ENCODE data around the gene YBX2.

The YBX2 gene

DNA sequence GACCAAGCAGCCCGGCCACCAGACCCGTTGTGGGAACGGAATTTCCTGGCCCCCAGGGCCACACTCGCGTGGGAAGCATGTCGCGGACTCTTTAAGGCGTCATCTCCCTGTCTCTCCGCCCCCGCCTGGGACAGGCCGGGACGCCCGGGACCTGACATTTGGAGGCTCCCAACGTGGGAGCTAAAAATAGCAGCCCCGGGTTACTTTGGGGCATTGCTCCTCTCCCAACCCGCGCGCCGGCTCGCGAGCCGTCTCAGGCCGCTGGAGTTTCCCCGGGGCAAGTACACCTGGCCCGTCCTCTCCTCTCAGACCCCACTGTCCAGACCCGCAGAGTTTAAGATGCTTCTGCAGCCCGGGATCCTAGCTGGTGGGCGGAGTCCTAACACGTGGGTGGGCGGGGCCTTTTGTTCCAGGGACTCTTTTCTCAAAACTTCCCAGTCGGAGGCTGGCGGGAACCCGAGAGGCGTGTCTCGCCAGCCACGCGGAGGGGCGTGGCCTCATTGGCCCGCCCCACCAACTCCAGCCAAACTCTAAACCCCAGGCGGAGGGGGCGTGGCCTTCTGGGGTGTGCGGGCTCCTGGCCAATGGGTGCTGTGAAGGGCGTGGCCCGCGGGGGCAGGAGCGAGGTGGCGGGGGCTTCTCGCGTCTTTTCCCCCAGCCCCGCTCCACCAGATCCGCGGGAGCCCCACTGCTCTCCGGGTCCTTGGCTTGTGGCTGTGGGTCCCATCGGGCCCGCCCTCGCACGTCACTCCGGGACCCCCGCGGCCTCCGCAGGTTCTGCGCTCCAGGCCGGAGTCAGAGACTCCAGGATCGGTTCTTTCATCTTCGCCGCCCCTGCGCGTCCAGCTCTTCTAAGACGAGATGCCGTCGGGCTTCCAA, 13.1 kb downstream of the YBX2 start, which contains the start of gene SLC2A4:
TSS of gene SLC2A4 (plus strand) at position 645 of the 879 bp plus-strand sequence. CDS start at position 862, 217 bp downstream.
- H3K27me3 ChIP-seq (ENCODE audit: control insufficient read depth, insufficient read depth, low read length), result peaks cover 5% of the 10 kb centered on the region
- H3K4me3 ChIP-seq (ENCODE audit: low read depth, low read length), result peak within 1 kb of the TSS; percentile 84
- peak within 1 kb of the TSS; percentile 60 for H3K9ac ChIP-seq (ENCODE audit: low read depth, low read length)
- peaks cover 28% of the 10 kb centered on the region for H3K36me3 ChIP-seq (ENCODE audit: control insufficient read depth, insufficient read depth, low read length)
- H3K4me1 ChIP-seq (ENCODE audit: control insufficient read depth, insufficient read depth, low read length), result peaks cover 6% of the 10 kb centered on the region
- H3K9me3 ChIP-seq (ENCODE audit: control insufficient read depth, insufficient read depth, low read length), result no peaks in the 10 kb centered on the region

DNA sequence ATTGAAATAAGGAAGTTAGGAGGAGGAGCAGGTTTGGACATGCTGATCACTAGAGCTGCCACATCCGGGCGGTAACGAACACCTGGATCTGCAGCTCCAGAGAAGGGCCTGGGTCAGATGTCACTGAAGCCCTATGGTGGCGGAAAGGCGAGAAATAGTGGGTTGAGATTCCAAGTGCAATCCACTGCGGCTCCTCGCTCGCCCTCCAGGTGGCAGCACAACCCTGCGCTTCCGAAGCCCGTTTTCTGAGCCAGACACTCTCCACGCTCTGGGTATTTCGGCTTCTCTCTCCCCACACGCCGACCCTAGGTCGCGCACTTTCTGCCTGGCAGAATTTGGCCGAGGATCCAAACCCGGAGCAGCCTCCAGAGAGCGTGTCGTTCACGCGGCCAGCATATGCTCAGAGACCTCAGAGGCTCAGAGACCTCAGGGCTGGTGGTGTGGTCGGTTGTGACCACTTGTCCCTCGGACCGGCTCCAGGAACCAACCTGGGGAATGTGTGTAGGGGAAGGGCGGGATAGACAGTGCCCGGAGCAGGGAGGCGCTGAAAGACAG, 13.8 kb downstream of the YBX2 start:
- Histone ChIP-seq H3K36me3 (ENCODE audit: control insufficient read depth, insufficient read depth, low read length) (peaks cover 23% of the 10 kb centered on the region), H3K9ac (ENCODE audit: low read depth, low read length) (peak overlapping the region; percentile 14), H3K4me1 (ENCODE audit: control insufficient read depth, insufficient read depth, low read length) (peaks cover 6% of the 10 kb centered on the region), H3K9me3 (ENCODE audit: control insufficient read depth, insufficient read depth, low read length) (no peaks in the 10 kb centered on the region), H3K27me3 (ENCODE audit: control insufficient read depth, insufficient read depth, low read length) (peaks cover 5% of the 10 kb centered on the region), H3K4me3 (ENCODE audit: low read depth, low read length) (peak overlapping the region; percentile 50)

DNA sequence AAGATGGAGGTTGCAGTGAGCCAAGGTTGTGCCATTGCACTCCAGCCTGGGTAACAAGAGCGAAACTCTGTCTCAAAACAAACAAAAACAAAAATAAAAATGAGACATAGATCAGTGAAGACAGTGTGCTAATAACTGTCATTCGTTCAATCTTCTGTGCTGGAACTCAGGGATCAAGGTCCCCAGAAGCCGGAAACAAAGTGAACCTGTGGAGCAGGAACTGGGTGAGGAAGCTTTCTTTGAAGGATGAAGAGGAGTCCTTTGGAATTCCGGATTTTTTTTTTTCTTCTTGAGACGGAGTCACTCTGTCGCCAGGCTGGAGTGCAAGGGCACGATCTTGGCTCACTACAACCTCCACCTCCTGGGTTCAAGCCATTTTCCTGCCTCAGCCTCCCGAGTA, 15.0 kb downstream of the YBX2 start:
- peaks cover 12% of the 10 kb centered on the region for H3K36me3 ChIP-seq (ENCODE audit: control insufficient read depth, insufficient read depth, low read length)
- H3K27me3 ChIP-seq (ENCODE audit: control insufficient read depth, insufficient read depth, low read length), result peaks cover 5% of the 10 kb centered on the region
- H3K4me3 ChIP-seq (ENCODE audit: low read depth, low read length), result no peak overlapping the region
- peaks cover 6% of the 10 kb centered on the region for H3K4me1 ChIP-seq (ENCODE audit: control insufficient read depth, insufficient read depth, low read length)
- H3K9me3 ChIP-seq (ENCODE audit: control insufficient read depth, insufficient read depth, low read length), result no peaks in the 10 kb centered on the region
- H3K9ac ChIP-seq (ENCODE audit: low read depth, low read length), result no peak overlapping the region

DNA sequence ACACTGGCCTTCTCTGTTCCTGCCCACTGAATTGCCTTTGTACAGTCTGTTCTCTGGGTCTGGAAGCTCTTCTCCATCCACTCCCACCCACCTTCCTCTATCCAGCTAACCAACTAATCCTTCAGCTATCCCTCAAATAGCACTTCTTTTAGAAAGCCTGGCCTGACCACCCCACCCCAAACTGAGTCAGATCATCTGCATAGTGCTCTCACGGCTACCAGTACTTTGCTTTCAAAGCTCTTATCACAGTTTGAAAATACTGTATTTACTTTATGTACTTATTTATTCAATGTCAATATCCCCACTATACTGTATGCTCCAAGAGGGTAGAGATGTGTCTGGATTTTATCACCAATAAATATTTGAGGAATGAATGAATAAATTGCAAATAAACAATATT, 27.7 kb downstream of the YBX2 start:
- Histone ChIP-seq H3K9me3 (ENCODE audit: control insufficient read depth, insufficient read depth, low read length) (no peaks in the 10 kb centered on the region), H3K4me3 (ENCODE audit: low read depth, low read length) (no peak overlapping the region), H3K36me3 (ENCODE audit: control insufficient read depth, insufficient read depth, low read length) (no peaks in the 10 kb centered on the region), H3K9ac (ENCODE audit: low read depth, low read length) (no peak overlapping the region), H3K27me3 (ENCODE audit: control insufficient read depth, insufficient read depth, low read length) (no peaks in the 10 kb centered on the region), H3K4me1 (ENCODE audit: control insufficient read depth, insufficient read depth, low read length) (peaks cover 9% of the 10 kb centered on the region)

DNA sequence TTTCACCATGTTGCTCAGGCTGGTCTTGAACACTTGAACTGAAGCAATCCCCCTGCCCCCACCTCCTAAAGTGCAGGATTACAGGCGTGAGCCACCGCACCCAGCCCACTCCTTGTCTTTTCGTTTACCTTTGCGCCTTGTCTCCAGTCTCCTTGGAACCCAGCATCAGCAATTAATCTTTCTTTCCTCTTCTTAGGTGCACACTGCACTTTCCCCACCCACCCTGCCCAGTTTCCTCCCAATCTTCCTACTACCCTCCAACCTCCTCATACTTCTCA, 30.7 kb downstream of the YBX2 start:
- H3K9ac ChIP-seq (ENCODE audit: low read depth, low read length), result peak overlapping the region; percentile 85
- H3K4me3 ChIP-seq (ENCODE audit: low read depth, low read length), result peak overlapping the region; percentile 98
- no peaks in the 10 kb centered on the region for H3K27me3 ChIP-seq (ENCODE audit: control insufficient read depth, insufficient read depth, low read length)
- H3K4me1 ChIP-seq (ENCODE audit: control insufficient read depth, insufficient read depth, low read length), result peaks cover 12% of the 10 kb centered on the region
- no peaks in the 10 kb centered on the region for H3K9me3 ChIP-seq (ENCODE audit: control insufficient read depth, insufficient read depth, low read length)
- H3K36me3 ChIP-seq (ENCODE audit: control insufficient read depth, insufficient read depth, low read length), result peaks cover 14% of the 10 kb centered on the region

DNA sequence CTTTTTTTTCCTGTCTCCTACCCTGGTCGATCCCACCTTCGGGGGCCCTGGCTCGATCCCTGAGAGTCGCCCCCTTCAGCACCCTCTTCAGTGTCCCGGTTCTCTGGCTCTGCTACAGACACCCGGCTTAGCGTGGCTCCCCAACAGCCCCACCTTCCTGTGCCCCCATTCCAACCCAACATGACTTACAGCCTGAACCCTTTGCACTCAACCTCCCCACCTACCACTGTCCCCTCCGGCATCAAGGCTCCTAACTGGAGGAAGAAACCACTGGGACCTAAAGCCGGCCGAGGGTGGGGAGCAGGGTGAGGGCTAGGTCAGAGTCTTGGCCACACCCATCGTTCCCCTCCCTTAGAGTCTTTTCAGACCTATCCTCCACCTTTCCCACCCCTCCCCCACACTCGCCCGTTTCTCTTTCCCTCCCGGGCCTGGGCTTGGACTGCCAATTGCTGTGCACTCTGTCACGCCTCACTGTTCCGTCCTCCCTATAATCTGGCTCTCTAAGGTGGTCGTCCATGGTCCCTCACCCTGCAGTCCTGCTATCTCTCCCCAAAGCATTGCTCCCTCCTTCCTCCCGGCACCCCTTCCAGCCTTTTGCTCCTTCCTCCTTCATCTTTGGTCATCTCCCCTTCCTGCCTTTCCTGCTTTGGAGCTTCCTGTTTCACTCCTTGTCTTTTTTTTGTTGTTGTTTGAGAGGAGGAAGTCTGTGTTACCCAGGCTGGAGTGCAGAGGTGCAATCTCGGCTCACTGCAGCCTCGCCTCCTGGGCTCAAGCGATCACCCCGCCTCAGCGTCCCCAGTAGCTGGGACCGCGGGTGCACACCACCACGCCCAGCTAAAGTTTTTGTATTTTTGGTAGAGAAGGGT, 31.3 kb downstream of the YBX2 start:
- Histone ChIP-seq H3K36me3 (ENCODE audit: control insufficient read depth, insufficient read depth, low read length) (peaks cover 16% of the 10 kb centered on the region), H3K9ac (ENCODE audit: low read depth, low read length) (peak overlapping the region; percentile 85), H3K4me1 (ENCODE audit: control insufficient read depth, insufficient read depth, low read length) (peaks cover 12% of the 10 kb centered on the region), H3K4me3 (ENCODE audit: low read depth, low read length) (peak overlapping the region; percentile 98), H3K9me3 (ENCODE audit: control insufficient read depth, insufficient read depth, low read length) (no peaks in the 10 kb centered on the region), H3K27me3 (ENCODE audit: control insufficient read depth, insufficient read depth, low read length) (no peaks in the 10 kb centered on the region)

DNA sequence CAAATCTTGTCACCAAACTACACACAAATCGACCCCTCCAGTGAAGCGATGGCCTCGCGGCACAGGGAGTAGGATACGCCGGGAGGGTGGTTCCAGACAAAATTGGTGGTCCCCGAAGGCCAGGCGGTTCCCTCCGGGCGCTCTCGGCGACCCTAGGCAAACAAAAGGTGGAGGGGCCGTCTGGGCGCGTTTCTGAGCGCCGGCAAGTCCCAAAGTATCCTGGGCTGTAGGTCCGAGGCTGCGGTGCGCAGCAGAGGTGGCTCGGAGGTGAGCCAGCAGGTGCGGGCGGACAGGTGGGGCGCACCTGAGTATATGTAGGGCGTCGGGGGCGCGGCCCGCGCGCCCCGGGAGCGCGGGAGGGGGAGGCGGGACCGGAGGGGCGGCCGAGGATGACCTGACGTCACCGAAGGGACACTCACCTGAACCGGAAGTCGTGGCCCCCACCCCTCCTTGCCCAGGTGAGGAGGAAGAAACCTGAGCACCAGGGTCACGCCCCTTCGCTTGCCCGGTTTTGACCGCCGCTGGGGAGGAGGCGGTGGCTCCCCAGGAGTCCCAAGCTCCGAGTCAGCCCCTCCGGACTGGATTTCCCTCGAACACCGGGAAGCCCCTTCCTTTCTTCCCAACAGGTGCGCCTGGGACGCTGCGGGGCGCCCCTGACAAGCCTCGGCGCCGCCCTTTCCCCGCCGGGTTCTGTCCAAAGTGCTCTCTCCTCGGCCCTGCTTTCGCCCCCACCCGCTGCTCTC, 32.1 kb downstream of the YBX2 start, which contains the start of gene CLDN7:
TSS of gene CLDN7 (minus strand) at position 287 of the 743 bp plus-strand sequence. CDS start 435 bp downstream, outside the sequence.
- Histone ChIP-seq H3K9me3 (ENCODE audit: control insufficient read depth, insufficient read depth, low read length) (no peaks in the 10 kb centered on the region), H3K4me3 (ENCODE audit: low read depth, low read length) (peak within 1 kb of the TSS; percentile 98), H3K4me1 (ENCODE audit: control insufficient read depth, insufficient read depth, low read length) (peaks cover 12% of the 10 kb centered on the region), H3K36me3 (ENCODE audit: control insufficient read depth, insufficient read depth, low read length) (peaks cover 20% of the 10 kb centered on the region), H3K9ac (ENCODE audit: low read depth, low read length) (peak within 1 kb of the TSS; percentile 94), H3K27me3 (ENCODE audit: control insufficient read depth, insufficient read depth, low read length) (no peaks in the 10 kb centered on the region)

DNA sequence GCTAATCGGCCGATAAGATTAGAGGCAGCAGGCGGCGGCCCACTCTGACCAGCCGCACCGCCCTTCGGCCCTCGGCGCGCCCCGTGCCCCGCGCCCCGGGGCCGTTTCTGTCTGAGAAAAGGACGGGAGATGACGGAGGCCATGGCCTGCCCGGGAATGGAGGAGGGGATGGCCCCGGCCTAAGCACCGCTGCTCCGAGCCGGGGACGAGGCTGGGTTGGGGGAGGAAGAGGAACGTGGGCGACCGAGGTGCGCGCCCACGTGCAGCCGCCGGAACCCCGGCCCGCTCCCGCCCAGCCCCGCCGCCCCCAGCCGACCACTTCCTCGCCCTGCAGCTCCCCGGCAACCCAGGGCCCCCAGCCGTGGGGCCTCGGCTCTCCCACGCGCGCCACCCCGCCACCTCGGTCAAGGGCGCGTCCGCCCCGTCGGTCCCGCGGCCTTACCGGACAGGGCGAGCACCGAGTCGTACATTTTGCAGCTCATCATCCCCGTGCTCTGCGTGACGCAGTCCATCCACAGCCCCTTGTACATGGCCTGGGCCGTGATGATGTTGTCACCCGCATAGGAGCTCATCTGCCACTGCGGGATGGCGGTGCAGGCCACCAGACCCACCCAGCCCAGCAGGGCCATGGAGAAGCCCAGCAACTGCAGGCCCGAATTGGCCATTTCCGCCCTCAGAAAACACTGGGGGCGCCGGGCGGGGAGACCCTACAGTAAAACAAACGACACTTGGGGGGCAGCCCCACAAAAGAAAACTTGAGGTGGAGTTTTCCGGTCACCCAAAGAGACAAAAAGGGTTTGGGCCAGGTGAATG, 32.9 kb downstream of the YBX2 start:
- H3K27me3 ChIP-seq (ENCODE audit: control insufficient read depth, insufficient read depth, low read length), result no peaks in the 10 kb centered on the region
- H3K9ac ChIP-seq (ENCODE audit: low read depth, low read length), result peak overlapping the region; percentile 94
- H3K4me3 ChIP-seq (ENCODE audit: low read depth, low read length), result peak overlapping the region; percentile 98
- no peaks in the 10 kb centered on the region for H3K9me3 ChIP-seq (ENCODE audit: control insufficient read depth, insufficient read depth, low read length)
- peaks cover 22% of the 10 kb centered on the region for H3K36me3 ChIP-seq (ENCODE audit: control insufficient read depth, insufficient read depth, low read length)
- H3K4me1 ChIP-seq (ENCODE audit: control insufficient read depth, insufficient read depth, low read length), result peaks cover 12% of the 10 kb centered on the region

DNA sequence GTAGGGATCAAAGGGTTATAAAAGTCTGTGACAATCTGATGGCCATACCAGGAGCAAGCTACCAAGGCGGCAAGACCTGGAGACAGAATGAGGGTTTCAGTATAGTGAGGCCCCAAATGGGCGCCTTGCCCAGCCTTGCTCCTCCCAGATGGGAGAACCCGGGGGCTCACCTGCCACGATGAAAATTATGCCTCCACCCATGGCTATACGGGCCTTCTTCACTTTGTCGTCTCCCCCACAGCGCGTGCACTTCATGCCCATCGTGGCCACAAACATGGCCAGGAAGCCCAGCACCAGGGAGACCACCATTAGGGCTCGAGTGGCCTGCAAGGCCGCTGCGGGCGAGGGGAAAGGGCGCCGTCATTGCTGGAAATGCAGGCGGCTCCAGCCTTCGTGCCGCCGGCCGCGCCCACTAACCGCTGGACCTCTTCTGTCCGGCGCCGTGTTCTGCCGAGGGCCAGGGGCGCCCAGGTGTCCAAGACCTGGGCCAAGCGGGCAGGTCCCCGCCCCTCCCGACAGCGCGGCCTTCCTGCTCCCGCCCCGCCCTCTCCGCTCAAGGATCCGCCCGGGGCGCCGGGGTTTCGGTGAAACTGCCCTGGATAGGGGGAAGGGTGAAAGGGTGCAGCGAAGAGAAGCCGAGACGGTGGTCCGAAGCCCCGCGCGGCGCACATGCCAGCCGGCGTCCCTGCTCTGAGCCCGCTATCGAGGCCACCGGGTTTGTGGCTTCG, 33.6 kb downstream of the YBX2 start:
- Histone ChIP-seq H3K4me1 (ENCODE audit: control insufficient read depth, insufficient read depth, low read length) (peaks cover 10% of the 10 kb centered on the region), H3K36me3 (ENCODE audit: control insufficient read depth, insufficient read depth, low read length) (peaks cover 22% of the 10 kb centered on the region), H3K9ac (ENCODE audit: low read depth, low read length) (peak overlapping the region; percentile 94), H3K9me3 (ENCODE audit: control insufficient read depth, insufficient read depth, low read length) (no peaks in the 10 kb centered on the region), H3K4me3 (ENCODE audit: low read depth, low read length) (peak overlapping the region; percentile 98), H3K27me3 (ENCODE audit: control insufficient read depth, insufficient read depth, low read length) (no peaks in the 10 kb centered on the region)

DNA sequence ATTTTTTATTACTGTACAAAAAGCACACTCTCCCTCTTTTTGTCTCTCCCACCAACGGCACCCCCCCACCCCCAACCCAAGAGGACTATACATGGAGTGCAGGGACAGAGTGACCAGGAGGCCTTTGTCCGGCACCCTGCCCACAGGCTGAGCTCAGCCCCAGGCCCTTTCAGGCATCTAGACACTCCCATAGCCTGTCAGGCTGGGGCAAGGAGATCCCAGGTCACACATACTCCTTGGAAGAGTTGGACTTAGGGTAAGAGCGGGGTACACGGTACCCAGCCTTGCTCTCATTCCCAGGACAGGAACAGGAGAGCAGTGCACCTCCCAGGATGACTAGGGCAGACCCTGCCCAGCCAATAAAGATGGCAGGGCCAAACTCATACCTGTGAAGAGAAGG, 34.3 kb downstream of the YBX2 start:
- H3K4me1 ChIP-seq (ENCODE audit: control insufficient read depth, insufficient read depth, low read length), result peaks cover 10% of the 10 kb centered on the region
- no peaks in the 10 kb centered on the region for H3K27me3 ChIP-seq (ENCODE audit: control insufficient read depth, insufficient read depth, low read length)
- H3K4me3 ChIP-seq (ENCODE audit: low read depth, low read length), result peak overlapping the region; percentile 98
- H3K9ac ChIP-seq (ENCODE audit: low read depth, low read length), result peak overlapping the region; percentile 94
- no peaks in the 10 kb centered on the region for H3K9me3 ChIP-seq (ENCODE audit: control insufficient read depth, insufficient read depth, low read length)
- peaks cover 22% of the 10 kb centered on the region for H3K36me3 ChIP-seq (ENCODE audit: control insufficient read depth, insufficient read depth, low read length)

Measured in iPS-15b (cell line).